ENCODE measurements around the gene CEP44. TPM values are rescaled to one million over a fixed set of nuclear protein-coding genes. Genes with fewer than 3 reads are reported as not detected.
"Not testable (repeated sequence)": the region's sequence is repeated elsewhere in the genome, so short reads cannot be mapped to it uniquely, and the experiment has no call there.

CEP44 gene
- total and polyA plus RNA-seq, 12 donors, result 3.9 to 16.1 (median 12.4) TPM

DNA sequence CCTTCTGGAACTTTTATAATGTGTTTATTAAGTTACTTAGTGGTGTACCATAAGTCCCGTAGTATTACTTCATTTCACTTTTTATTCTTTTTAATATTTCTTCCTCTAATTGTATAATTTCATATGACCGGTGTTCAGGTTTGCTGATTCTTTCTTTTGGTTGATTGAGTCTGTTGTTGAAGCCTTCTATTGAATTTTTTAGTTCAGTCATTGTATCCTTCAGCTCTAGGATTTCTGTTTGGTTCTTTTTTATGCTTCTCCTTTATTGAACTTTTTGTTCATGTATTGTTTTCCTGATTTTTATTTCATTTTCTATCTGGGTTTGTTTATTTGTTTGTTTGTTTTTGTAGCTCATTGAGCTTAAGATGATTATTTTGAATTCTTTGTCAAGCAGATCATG lies 8.8 kb downstream of the CEP44 start:
- TF ChIP-seq, protein P1, sequence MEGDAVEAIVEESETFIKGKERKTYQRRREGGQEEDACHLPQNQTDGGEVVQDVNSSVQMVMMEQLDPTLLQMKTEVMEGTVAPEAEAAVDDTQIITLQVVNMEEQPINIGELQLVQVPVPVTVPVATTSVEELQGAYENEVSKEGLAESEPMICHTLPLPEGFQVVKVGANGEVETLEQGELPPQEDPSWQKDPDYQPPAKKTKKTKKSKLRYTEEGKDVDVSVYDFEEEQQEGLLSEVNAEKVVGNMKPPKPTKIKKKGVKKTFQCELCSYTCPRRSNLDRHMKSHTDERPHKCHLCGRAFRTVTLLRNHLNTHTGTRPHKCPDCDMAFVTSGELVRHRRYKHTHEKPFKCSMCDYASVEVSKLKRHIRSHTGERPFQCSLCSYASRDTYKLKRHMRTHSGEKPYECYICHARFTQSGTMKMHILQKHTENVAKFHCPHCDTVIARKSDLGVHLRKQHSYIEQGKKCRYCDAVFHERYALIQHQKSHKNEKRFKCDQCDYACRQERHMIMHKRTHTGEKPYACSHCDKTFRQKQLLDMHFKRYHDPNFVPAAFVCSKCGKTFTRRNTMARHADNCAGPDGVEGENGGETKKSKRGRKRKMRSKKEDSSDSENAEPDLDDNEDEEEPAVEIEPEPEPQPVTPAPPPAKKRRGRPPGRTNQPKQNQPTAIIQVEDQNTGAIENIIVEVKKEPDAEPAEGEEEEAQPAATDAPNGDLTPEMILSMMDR (IDR thresholded peaks at IDR 0.05), result no peak
- Histone ChIP-seq H3K9me3 (peaks cover 0 to 33% (median 20%) of the 10 kb centered on the region in 11 donors), H3K4me3 (no peak overlapping the region), H3K27ac (no peak overlapping the region), H3K27me3 (no peaks in the 10 kb centered on the region), H3K36me3 (peaks cover 0 to 21% (median 4%) of the 10 kb centered on the region in 9 donors), H3K4me1 (no peaks in the 10 kb centered on the region)
- ATAC-seq (no peak), DNase-seq (no peak)
- intact Hi-C loops (cut with DNase I), result loop anchor here in 1 of 10 donors (10.0 kb wide), 1 partner anchor 48 kb away; no protein-coding TSS in a partner anchor
- WGBS, 2 donors, result 98% methylated on average over 2 of the region's 2 CpGs

DNA sequence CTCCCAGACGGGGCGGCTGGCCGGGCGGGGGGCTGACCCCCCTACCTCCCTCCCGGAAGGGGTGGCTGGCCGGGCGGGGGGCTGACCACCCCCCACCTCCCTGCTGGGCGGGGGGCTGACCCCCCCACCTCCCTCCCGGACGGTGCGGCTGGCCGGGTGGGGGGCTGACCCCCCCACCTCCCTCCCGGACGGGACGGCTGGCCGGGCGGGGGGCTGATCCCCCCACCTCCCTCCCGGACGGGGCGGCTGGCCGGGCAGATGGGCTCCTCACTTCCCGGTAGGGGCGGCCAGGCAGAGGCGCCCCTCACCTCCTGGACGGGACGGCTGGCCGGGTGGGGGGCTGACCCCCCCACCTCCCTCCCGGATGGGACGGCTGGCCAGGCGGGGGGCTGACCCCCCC lies 10.9 kb downstream of the CEP44 start:
- 97% methylated on average over 19 to 30 of the region's 30 CpGs for WGBS, 2 donors

DNA sequence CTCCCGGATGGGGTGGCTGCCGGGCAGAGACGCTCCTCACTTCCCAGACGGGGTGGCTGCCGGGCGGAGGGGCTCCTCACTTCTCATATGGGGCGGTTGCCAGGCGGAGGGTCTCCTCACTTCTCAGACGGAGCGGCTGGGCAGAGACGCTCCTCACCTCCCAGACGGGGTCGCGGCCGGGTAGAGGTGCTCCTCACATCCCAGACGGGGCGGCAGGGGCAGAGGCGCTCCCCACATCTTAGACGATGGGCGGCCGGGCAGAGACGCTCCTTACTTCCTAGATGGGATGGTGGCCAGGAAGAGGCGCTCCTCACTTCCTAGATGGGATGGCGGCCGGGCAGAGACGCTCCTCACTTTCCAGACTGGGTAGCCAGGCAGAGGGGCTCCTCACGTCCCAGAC lies 11.4 kb downstream of the CEP44 start:
- H3K27ac ChIP-seq, H3K27me3 ChIP-seq, H3K4me3 ChIP-seq, ATAC-seq, H3K4me1 ChIP-seq, DNase-seq: not testable (repeated sequence)
- intact Hi-C loops (cut with DNase I), result loop anchor here in 1 of 10 donors (10.0 kb wide), 1 partner anchor 50 kb away; no protein-coding TSS in a partner anchor
- peaks cover 0 to 33% (median 20%) of the 10 kb centered on the region in 11 donors for H3K9me3 ChIP-seq
- 96 to 97% methylated on average over 17 to 26 of the region's 27 CpGs for WGBS, 2 donors
- H3K36me3 ChIP-seq, result peaks cover 0 to 40% (median 15%) of the 10 kb centered on the region in 9 donors

More for the DNA sequence above, 10.9 kb downstream of the CEP44 start:
- not testable (repeated sequence) for H3K4me1 ChIP-seq, H3K27ac ChIP-seq, H3K27me3 ChIP-seq, DNase-seq, ATAC-seq, H3K4me3 ChIP-seq
- H3K36me3 ChIP-seq, result peaks cover 0 to 35% (median 10%) of the 10 kb centered on the region in 9 donors
- intact Hi-C loops (cut with DNase I), result loop anchor here in 1 of 10 donors (10.0 kb wide), 1 partner anchor 50 kb away; no protein-coding TSS in a partner anchor
- peaks cover 0 to 33% (median 20%) of the 10 kb centered on the region in 11 donors for H3K9me3 ChIP-seq

DNA sequence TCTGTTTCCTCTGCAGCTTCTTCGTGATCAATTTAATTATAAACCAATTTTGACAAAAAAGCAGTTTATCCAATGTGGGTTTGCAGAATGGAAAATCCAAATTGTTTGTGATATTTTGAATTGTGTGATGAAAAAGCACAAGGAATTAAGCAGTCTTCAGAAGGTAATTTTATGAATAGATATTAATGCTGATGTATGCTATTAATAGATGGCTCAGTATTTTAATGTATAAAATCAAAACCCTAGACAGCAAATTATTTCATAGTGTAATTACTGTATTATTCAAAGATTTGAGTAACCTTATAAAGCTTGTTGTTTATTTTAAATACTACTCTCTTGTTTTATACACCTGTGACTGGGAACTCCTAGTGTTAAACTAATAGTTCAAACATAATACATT lies 20.0 kb downstream of the CEP44 start:
- Histone ChIP-seq H3K4me1 (no peaks in the 10 kb centered on the region), H3K27me3 (no peaks in the 10 kb centered on the region), H3K36me3 (peaks cover 0 to 100% (median 40%) of the 10 kb centered on the region in 9 donors), H3K27ac (no peak overlapping the region), H3K9me3 (no peaks in the 10 kb centered on the region), H3K4me3 (no peak overlapping the region)
- TF ChIP-seq, protein P1 (IDR thresholded peaks at IDR 0.05), result no peak
- DNase-seq (no peak), ATAC-seq (no peak)
- WGBS, 2 donors, result 98 to 100% methylated on average over 1 of the region's 1 CpG
- intact Hi-C loops (cut with DNase I), result no loop called here

DNA sequence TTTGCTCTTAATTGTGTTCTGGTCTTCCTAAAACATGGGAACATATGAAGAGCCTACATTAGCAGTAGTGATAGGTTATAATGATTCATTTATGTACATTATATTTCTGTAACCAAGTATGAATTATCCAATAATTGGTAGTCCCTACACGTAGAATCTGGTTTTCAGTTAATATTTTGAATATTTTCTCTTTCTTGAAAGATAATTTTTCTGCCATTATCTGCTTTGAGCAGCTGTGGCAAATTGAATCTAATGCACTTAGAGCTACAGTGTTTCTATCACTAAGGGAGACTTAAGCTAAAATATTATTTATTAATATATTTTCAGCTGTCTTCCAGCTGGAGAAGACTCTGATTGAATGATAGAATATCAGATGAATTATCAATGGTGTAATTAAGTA lies 21.0 kb downstream of the CEP44 start:
- no peak for ATAC-seq
- peaks cover 0 to 100% (median 38%) of the 10 kb centered on the region in 9 donors for H3K36me3 ChIP-seq
- 93 to 95% methylated on average over 1 of the region's 1 CpG for WGBS, 2 donors

More for the DNA sequence above, 21.0 kb downstream of the CEP44 start:
- intact Hi-C loops (cut with DNase I), result no loop called here
- no peaks in the 10 kb centered on the region for H3K27me3 ChIP-seq
- H3K9me3 ChIP-seq, result no peaks in the 10 kb centered on the region
- H3K4me1 ChIP-seq, result no peaks in the 10 kb centered on the region
- H3K4me3 ChIP-seq, result no peak overlapping the region
- TF ChIP-seq, protein P1 (IDR thresholded peaks at IDR 0.05), result no peak
- no peak overlapping the region for H3K27ac ChIP-seq
- DNase-seq, result no peak
